HAP-1 (cell line): ENCODE results near the gene DAZL.

Experiments used
- DNase-seq, 2 experiments: peaks; one replicate each; pipeline ENCODE4 v3.0.0-alpha.2; 2016 to 2020; ENCODE audit warnings: low spot score in 2 of 2
- H3K27me3 ChIP-seq: fragments of 250-450 bp; sonication (Bioruptor Pico); 2 replicates; pipeline ENCODE4 v1.5.1; 2020; ENCODE audit warnings: low read depth, mild to moderate bottlenecking, moderate library complexity
- H3K36me3 ChIP-seq: fragments of 250-450 bp; sonication (Bioruptor Pico); replicated peaks from 2 replicates; pipeline ENCODE4 v1.5.1; 2020; ENCODE audit warnings: mild to moderate bottlenecking
- H3K4me1 ChIP-seq: fragments of 250-450 bp; sonication (Bioruptor Pico); 2 replicates; pipeline ENCODE4 v1.5.1; 2020; ENCODE audit warnings: mild to moderate bottlenecking
- H3K4me3 ChIP-seq: fragments of 250-450 bp; sonication (Bioruptor Pico); 2 replicates; pipeline ENCODE4 v1.5.1; 2020; ENCODE audit warnings: mild to moderate bottlenecking, moderate library complexity
- H3K9me3 ChIP-seq: fragments of 250-450 bp; sonication (Bioruptor Pico); 2 replicates; pipeline ENCODE4 v1.5.1; 2020; ENCODE audit warnings: mild to moderate bottlenecking, moderate library complexity
- in situ Hi-C: fragments of 300-500 bp; cut with MboI; formaldehyde crosslinking; loops from 3 replicates; pipeline ENCODE4 v1.14.3; 2020; ENCODE audit warnings: low sequenced_read_pairs, inconsistent platforms, mixed read lengths

Gene DAZL

GRCh38 chr3:16607718-16608117 is 2.5 kb upstream of the DAZL start:
- Histone ChIP-seq H3K27me3 (no peaks in the 10 kb centered on the region), H3K4me1 (peaks cover 54% of the 10 kb centered on the region), H3K4me3 (no peak overlapping the region), H3K9me3 (no peaks in the 10 kb centered on the region), H3K36me3 (no peaks in the 10 kb centered on the region)
- in situ Hi-C loops = loop anchor here (10.0 kb wide), 1 partner anchor 627 kb away; no protein-coding TSS in a partner anchor
- no peak for DNase-seq

GRCh38 chr3:16606398-16606797 is 1.2 kb upstream of the DAZL start:
- Histone ChIP-seq H3K9me3 (no peaks in the 10 kb centered on the region), H3K27me3 (no peaks in the 10 kb centered on the region), H3K4me3 (no peak overlapping the region), H3K4me1 (peaks cover 59% of the 10 kb centered on the region), H3K36me3 (no peaks in the 10 kb centered on the region)
- in situ Hi-C loops = loop anchor here (10.0 kb wide), 1 partner anchor 628 kb away; no protein-coding TSS in a partner anchor
- DNase-seq = no peak

GRCh38 chr3:16605966-16606365 is 743 bp upstream of the DAZL start:
- DNase-seq = no peak
- Histone ChIP-seq H3K9me3 (no peaks in the 10 kb centered on the region), H3K27me3 (no peaks in the 10 kb centered on the region), H3K4me1 (peaks cover 59% of the 10 kb centered on the region), H3K36me3 (no peaks in the 10 kb centered on the region), H3K4me3 (no peak overlapping the region)
- in situ Hi-C loops = loop anchor here (10.0 kb wide), 1 partner anchor 629 kb away; no protein-coding TSS in a partner anchor

- Histone ChIP-seq H3K4me3 (no peak overlapping the region), H3K9me3 (no peaks in the 10 kb centered on the region), H3K4me1 (peaks cover 50% of the 10 kb centered on the region), H3K27me3 (no peaks in the 10 kb centered on the region), H3K36me3 (no peaks in the 10 kb centered on the region)
- no peak for DNase-seq
- in situ Hi-C loops = loop anchor here (10.0 kb wide), 1 partner anchor 630 kb away; no protein-coding TSS in a partner anchor
These were observed 790 bp downstream of the DAZL start for GRCh38 chr3:16604433-16604832.

- in situ Hi-C loops = loop anchor here (10.0 kb wide), 1 partner anchor 633 kb away; no protein-coding TSS in a partner anchor
- H3K4me3 ChIP-seq = no peak overlapping the region
- H3K36me3 ChIP-seq = no peaks in the 10 kb centered on the region
- no peaks in the 10 kb centered on the region for H3K27me3 ChIP-seq
- H3K9me3 ChIP-seq = no peaks in the 10 kb centered on the region
- peaks cover 32% of the 10 kb centered on the region for H3K4me1 ChIP-seq
- no peak for DNase-seq
These were observed 3.7 kb downstream of the DAZL start for GRCh38 chr3:16601537-16602005.

- peaks cover 34% of the 10 kb centered on the region for H3K4me1 ChIP-seq
- H3K36me3 ChIP-seq = no peaks in the 10 kb centered on the region
- no peak overlapping the region for H3K4me3 ChIP-seq
- H3K27me3 ChIP-seq = no peaks in the 10 kb centered on the region
- H3K9me3 ChIP-seq = no peaks in the 10 kb centered on the region
- in situ Hi-C loops = loop anchor here (10.0 kb wide), 1 partner anchor 634 kb away; no protein-coding TSS in a partner anchor
- peak; percentile 81 to 90 for DNase-seq
These were observed 4.3 kb downstream of the DAZL start for GRCh38 chr3:16600780-16601536.

GRCh38 chr3:16599694-16600093 is 5.5 kb downstream of the DAZL start:
- in situ Hi-C loops = loop anchor here (10.0 kb wide), 1 partner anchor 635 kb away; no protein-coding TSS in a partner anchor
- DNase-seq = no peak
- H3K4me1 ChIP-seq = peaks cover 35% of the 10 kb centered on the region
- H3K9me3 ChIP-seq = no peaks in the 10 kb centered on the region
- H3K36me3 ChIP-seq = no peaks in the 10 kb centered on the region
- H3K27me3 ChIP-seq = no peaks in the 10 kb centered on the region
- H3K4me3 ChIP-seq = no peak overlapping the region

GRCh38 chr3:16596352-16597032 is 8.7 kb downstream of the DAZL start:
- in situ Hi-C loops = no loop called here
- no peaks in the 10 kb centered on the region for H3K9me3 ChIP-seq
- H3K4me3 ChIP-seq = no peak overlapping the region
- no peaks in the 10 kb centered on the region; the same call in 1 of the 2 replicates for H3K36me3 ChIP-seq
- DNase-seq = no peak
- peaks cover 19% of the 10 kb centered on the region for H3K4me1 ChIP-seq
- H3K27me3 ChIP-seq = no peaks in the 10 kb centered on the region

GRCh38 chr3:16595778-16596177 is 9.4 kb downstream of the DAZL start:
- no peak overlapping the region for H3K4me3 ChIP-seq
- H3K9me3 ChIP-seq = no peaks in the 10 kb centered on the region
- in situ Hi-C loops = no loop called here
- no peak for DNase-seq
- no peaks in the 10 kb centered on the region; the same call in 1 of the 2 replicates for H3K36me3 ChIP-seq
- H3K4me1 ChIP-seq = peaks cover 13% of the 10 kb centered on the region
- no peaks in the 10 kb centered on the region for H3K27me3 ChIP-seq

- H3K27me3 ChIP-seq = no peaks in the 10 kb centered on the region
- in situ Hi-C loops = no loop called here
- H3K36me3 ChIP-seq = no peaks in the 10 kb centered on the region; the same call in 1 of the 2 replicates
- H3K4me1 ChIP-seq = peaks cover 10% of the 10 kb centered on the region
- DNase-seq = peak in 1 of 2 experiments; percentile 34
- no peak overlapping the region for H3K4me3 ChIP-seq
- H3K9me3 ChIP-seq = no peaks in the 10 kb centered on the region
These were observed 15.2 kb downstream of the DAZL start for GRCh38 chr3:16589867-16590624.

- DNase-seq = no peak
- Histone ChIP-seq H3K27me3 (no peaks in the 10 kb centered on the region), H3K4me1 (peaks cover 10% of the 10 kb centered on the region), H3K9me3 (no peaks in the 10 kb centered on the region), H3K36me3 (no peaks in the 10 kb centered on the region; the same call in 1 of the 2 replicates), H3K4me3 (no peak overlapping the region)
- in situ Hi-C loops = no loop called here
These were observed 16.1 kb downstream of the DAZL start for GRCh38 chr3:16589120-16589519.

- DNase-seq = no peak
- Histone ChIP-seq H3K4me3 (no peak overlapping the region), H3K4me1 (peaks cover 10% of the 10 kb centered on the region), H3K36me3 (no peaks in the 10 kb centered on the region; the same call in 1 of the 2 replicates), H3K9me3 (no peaks in the 10 kb centered on the region), H3K27me3 (no peaks in the 10 kb centered on the region)
- in situ Hi-C loops = no loop called here
These were observed 17.6 kb downstream of the DAZL start for GRCh38 chr3:16587681-16588060.

- in situ Hi-C loops = no loop called here
These were observed 18.1 kb downstream of the DAZL start for GRCh38 chr3:16587047-16587680.

More at GRCh38 chr3:16587047-16587680, 18.1 kb downstream of the DAZL start:
- H3K36me3 ChIP-seq = no peaks in the 10 kb centered on the region
- H3K27me3 ChIP-seq = no peaks in the 10 kb centered on the region
- H3K9me3 ChIP-seq = no peaks in the 10 kb centered on the region
- DNase-seq = no peak
- peaks cover 10% of the 10 kb centered on the region for H3K4me1 ChIP-seq
- no peak overlapping the region for H3K4me3 ChIP-seq
